DND-41 (cell line): ENCODE data around the gene PCDHGA7.

Experiments
- ATAC-seq: fragments of 200-7000 bp; cut with Tn5 transposase; 3 replicates; pipeline ENCODE4 v1.9.1; 2021; ENCODE audit warnings: low read depth; ENCODE audit not compliant: insufficient read depth
- DNase-seq: peaks from one replicate; pipeline ENCODE4 v3.0.0-alpha.2; 2020
- H2AFZ ChIP-seq: 2 replicates; pipeline ENCODE4 v1.6.0; 2012; ENCODE audit warnings: low read depth, low read length
- H3K27ac ChIP-seq: 2 replicates; pipeline ENCODE4 v1.5.1; 2012; ENCODE audit warnings: low read length, inconsistent platforms
- H3K27me3 ChIP-seq: fragments of 200-600 bp; sonication (generic); 2 replicates; pipeline ENCODE4 v1.6.0; 2012; ENCODE audit warnings: low read length, mild to moderate bottlenecking, inconsistent platforms; ENCODE audit not compliant: insufficient read depth, poor library complexity
- H3K36me3 ChIP-seq: 2 replicates; pipeline ENCODE4 v1.5.1; 2012; ENCODE audit warnings: low read length, inconsistent platforms; ENCODE audit not compliant: insufficient read depth
- H3K4me1 ChIP-seq: 2 replicates; pipeline ENCODE4 v1.5.1; 2012; ENCODE audit warnings: mild to moderate bottlenecking, low read length; ENCODE audit not compliant: insufficient read depth
- H3K4me2 ChIP-seq: 2 replicates; pipeline ENCODE4 v1.6.0; 2012; ENCODE audit warnings: mild to moderate bottlenecking, moderate library complexity, low read length, inconsistent platforms; ENCODE audit not compliant: insufficient read depth
- H3K4me3 ChIP-seq, 2 experiments: fragments of 200-600 bp in 1 of 2; shearing (Covaris generic) in 1 of 2; 2 replicates each; pipeline ENCODE4 v1.5.1; 2012 to 2016; ENCODE audit warnings: inconsistent platforms in 2 of 2, low read length in 2 of 2, mild to moderate bottlenecking in 2 of 2, low read depth in 1 of 2, moderate library complexity in 1 of 2
- H3K79me2 ChIP-seq: 2 replicates; pipeline ENCODE4 v1.6.0; 2012; ENCODE audit warnings: low read length, inconsistent platforms; ENCODE audit not compliant: insufficient read depth
- H3K9ac ChIP-seq: 2 replicates; pipeline ENCODE4 v1.6.0; 2012; ENCODE audit warnings: low read depth, mild to moderate bottlenecking, inconsistent platforms, low read length, moderate library complexity
- H3K9me3 ChIP-seq: 2 replicates; pipeline ENCODE4 v1.5.1; 2012; ENCODE audit warnings: low read length, moderate library complexity, mild to moderate bottlenecking, inconsistent platforms; ENCODE audit not compliant: insufficient read depth, severe bottlenecking
- H4K20me1 ChIP-seq: 2 replicates; pipeline ENCODE4 v1.6.0; 2012; ENCODE audit warnings: low read length; ENCODE audit not compliant: insufficient read depth
- EZH2 ChIP-seq: IDR thresholded peaks from 3 replicates; pipeline ENCODE4 v1.6.1; 2012; ENCODE audit warnings: borderline replicate concordance, low read depth, mild to moderate bottlenecking, moderate library complexity, low read length, inconsistent platforms; ENCODE audit not compliant: severe bottlenecking
- TF ChIP-seq, protein P1 (sequence below): IDR thresholded peaks from 2 replicates; pipeline ENCODE4 v1.5.1; 2012; ENCODE audit warnings: borderline replicate concordance, low read length, moderate library complexity, mild to moderate bottlenecking; ENCODE audit not compliant: poor library complexity, severe bottlenecking; ENCODE audit errors: extremely low read depth

Gene PCDHGA7

DNA sequence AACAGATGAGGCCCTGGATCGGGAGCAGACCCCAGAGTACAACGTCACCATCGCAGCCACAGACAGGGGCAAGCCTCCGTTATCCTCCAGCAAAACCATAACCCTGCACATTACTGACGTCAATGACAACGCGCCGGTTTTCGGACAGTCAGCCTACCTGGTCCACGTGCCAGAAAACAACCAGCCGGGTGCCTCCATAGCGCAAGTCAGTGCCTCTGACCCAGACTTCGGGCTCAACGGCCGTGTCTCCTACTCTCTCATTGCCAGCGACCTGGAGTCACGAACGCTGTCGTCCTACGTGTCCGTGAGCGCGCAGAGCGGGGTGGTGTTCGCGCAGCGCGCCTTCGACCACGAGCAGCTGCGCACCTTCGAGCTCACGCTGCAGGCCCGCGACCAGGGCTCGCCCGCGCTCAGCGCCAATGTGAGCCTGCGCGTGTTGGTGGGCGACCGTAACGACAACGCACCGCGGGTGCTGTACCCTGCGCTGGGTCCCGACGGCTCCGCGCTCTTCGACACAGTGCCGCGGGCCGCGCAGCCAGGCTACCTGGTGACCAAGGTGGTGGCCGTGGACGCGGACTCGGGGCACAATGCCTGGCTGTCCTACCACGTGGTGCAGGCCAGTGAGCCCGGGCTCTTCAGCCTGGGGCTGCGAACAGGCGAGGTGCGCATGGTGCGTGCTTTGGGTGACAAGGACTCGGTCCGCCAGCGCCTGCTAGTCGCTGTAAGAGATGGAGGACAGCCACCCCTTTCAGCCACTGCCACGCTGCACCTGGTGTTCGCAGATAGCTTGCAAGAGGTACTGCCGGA, 36.7 kb downstream of the PCDHGA7 start:
- no peak for ATAC-seq

DNA sequence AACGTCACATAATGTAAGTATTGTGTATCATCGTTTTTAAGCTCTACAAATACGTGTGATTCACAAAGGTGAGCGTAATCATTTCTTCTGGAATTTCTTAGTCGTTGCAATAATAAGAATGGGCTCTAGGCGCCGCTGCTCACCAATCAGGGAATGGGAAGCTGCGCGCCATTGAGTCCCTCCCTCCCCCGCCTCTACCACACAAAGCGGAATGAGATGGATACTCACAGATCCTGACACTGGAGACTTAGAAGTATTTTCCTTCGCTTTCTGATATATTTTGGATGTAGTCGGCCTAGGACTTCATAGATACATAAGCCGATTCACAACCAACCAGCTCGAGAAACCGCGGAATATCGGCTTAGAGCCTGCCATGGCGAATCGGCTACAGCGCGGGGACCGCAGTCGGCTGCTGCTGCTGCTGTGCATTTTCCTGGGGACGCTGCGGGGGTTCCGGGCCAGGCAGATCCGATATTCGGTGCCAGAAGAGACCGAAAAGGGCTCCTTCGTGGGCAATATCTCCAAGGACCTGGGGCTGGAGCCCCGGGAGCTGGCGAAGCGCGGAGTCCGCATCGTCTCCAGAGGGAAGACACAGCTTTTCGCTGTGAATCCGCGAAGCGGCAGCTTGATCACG, 38.4 kb downstream of the PCDHGA7 start, which contains the start of gene PCDHGA11:
Gene PCDHGA11, plus strand, starts transcription at position 197 of the 634 bp plus-strand sequence. Its CDS starts 177 bp downstream, at position 374.
- Histone ChIP-seq H3K4me2 (no peak within 1 kb of the TSS), H3K4me1 (no peaks in the 10 kb centered on the region), H3K9ac (no peak within 1 kb of the TSS), H3K79me2 (no peaks in the 10 kb centered on the region), H3K36me3 (no peaks in the 10 kb centered on the region), H3K27me3 (peaks cover 10% of the 10 kb centered on the region), H3K27ac (no peak within 1 kb of the TSS), H3K4me3 (no peak within 1 kb of the TSS), H3K9me3 (no peaks in the 10 kb centered on the region), H4K20me1 (no peaks in the 10 kb centered on the region), H2AFZ (no peak within 1 kb of the TSS)
- TF ChIP-seq, protein P1, sequence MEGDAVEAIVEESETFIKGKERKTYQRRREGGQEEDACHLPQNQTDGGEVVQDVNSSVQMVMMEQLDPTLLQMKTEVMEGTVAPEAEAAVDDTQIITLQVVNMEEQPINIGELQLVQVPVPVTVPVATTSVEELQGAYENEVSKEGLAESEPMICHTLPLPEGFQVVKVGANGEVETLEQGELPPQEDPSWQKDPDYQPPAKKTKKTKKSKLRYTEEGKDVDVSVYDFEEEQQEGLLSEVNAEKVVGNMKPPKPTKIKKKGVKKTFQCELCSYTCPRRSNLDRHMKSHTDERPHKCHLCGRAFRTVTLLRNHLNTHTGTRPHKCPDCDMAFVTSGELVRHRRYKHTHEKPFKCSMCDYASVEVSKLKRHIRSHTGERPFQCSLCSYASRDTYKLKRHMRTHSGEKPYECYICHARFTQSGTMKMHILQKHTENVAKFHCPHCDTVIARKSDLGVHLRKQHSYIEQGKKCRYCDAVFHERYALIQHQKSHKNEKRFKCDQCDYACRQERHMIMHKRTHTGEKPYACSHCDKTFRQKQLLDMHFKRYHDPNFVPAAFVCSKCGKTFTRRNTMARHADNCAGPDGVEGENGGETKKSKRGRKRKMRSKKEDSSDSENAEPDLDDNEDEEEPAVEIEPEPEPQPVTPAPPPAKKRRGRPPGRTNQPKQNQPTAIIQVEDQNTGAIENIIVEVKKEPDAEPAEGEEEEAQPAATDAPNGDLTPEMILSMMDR, result peak; percentile 67
- no peak for TF ChIP-seq EZH2
- DNase-seq, result peak; percentile 28
- ATAC-seq, result no peak

More for the DNA sequence above, 36.7 kb downstream of the PCDHGA7 start:
- H3K79me2 ChIP-seq, result no peaks in the 10 kb centered on the region
- H3K27me3 ChIP-seq, result peaks cover 4% of the 10 kb centered on the region
- no peaks in the 10 kb centered on the region for H3K4me1 ChIP-seq
- H3K9me3 ChIP-seq, result no peaks in the 10 kb centered on the region
- no peaks in the 10 kb centered on the region for H4K20me1 ChIP-seq
- no peak for DNase-seq
- H3K4me2 ChIP-seq, result no peak overlapping the region
- no peak overlapping the region for H3K9ac ChIP-seq
- no peaks in the 10 kb centered on the region for H3K36me3 ChIP-seq
- no peak overlapping the region for H2AFZ ChIP-seq
- H3K4me3 ChIP-seq, result no peak overlapping the region
- no peak overlapping the region for H3K27ac ChIP-seq
- TF ChIP-seq, protein P1, result no peak
- TF ChIP-seq EZH2, result no peak

DNA sequence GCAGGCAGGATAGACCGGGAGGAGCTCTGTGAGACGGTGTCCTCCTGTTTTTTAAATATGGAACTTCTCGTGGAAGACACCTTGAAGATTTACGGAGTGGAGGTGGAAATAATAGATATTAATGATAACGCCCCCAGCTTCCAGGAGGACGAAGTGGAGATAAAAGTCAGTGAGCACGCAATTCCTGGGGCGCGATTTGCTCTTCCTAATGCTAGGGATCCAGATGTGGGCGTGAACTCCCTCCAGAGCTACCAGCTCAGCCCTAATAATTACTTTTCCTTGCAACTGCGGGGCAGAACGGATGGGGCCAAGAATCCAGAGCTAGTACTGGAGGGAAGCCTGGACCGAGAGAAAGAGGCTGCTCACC, 38.9 kb downstream of the PCDHGA7 start:
- no peak overlapping the region for H3K4me3 ChIP-seq
- no peak for DNase-seq

More for the DNA sequence above, 38.9 kb downstream of the PCDHGA7 start:
- no peaks in the 10 kb centered on the region for H4K20me1 ChIP-seq
- H3K27ac ChIP-seq, result no peak overlapping the region
- H3K36me3 ChIP-seq, result no peaks in the 10 kb centered on the region
- TF ChIP-seq, protein P1, result no peak
- TF ChIP-seq EZH2, result no peak
- peaks cover 10% of the 10 kb centered on the region for H3K27me3 ChIP-seq
- no peak overlapping the region for H2AFZ ChIP-seq
- no peaks in the 10 kb centered on the region for H3K79me2 ChIP-seq
- no peaks in the 10 kb centered on the region for H3K9me3 ChIP-seq
- H3K4me2 ChIP-seq, result no peak overlapping the region
- no peak for ATAC-seq
- no peaks in the 10 kb centered on the region for H3K4me1 ChIP-seq
- no peak overlapping the region for H3K9ac ChIP-seq
